Stimulated activated CD4-positive, alpha-beta T cell treated with anti-CD3 and anti-CD28 coated beads, TNF-alpha, amount 100 ng/mL, for 24 hours (primary cell): Measurements from ENCODE around the gene TMEM62.
"Not testable (repeated sequence)": the region's sequence is repeated elsewhere in the genome, so short reads cannot be mapped to it uniquely, and the experiment has no call there.

Experiments
- DNase-seq, 3 experiments: peaks; one replicate each; pipeline ENCODE4 v3.0.0-alpha.2; 2020; ENCODE audit warnings: low read depth in 3 of 3

Gene TMEM62

DNA sequence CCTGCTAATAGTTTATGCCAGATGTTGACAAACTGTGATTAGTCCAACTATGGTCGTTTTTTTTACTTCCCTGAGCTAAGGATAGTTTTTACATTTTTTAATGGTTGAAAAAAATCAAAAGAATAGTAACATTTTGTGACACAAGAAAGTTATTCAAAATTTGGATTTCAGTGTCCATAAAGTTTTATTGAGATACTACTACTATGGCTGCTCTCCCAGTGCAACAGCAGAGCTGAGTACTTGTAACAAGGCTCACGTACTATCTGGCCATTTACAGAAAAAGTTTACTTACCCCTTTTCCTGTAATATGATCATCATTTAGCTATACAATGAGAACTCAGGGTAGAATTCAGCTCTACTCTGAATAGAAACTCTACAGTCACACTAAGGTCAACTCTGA, 11.5 kb upstream of the TMEM62 start:
- DNase-seq: no peak

DNA sequence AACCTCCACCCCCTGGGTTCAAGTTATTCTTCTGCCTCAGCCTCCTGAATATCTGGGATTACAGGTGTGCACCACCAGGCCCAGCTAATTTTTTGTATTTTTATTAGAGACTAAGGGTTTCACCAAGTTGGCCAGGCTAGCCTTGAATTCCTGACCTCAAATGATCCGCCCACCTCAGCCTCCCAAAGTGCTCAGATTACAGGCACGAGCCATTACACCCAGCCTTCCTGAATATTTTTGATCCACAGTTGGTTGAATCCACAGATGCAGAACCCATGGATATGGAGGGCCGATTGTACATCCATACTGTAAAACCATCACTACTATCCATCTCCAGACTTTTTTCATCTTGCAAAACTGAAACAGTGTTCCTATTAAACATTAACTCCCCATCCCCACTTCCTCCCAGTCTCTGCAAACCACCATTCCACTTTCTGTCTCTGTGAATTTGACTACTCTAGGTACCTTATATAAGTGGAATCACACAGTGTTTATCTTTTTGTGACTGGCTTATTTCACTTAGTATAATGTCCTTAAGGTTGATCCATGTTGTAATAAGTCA, 8.2 kb upstream of the TMEM62 start:
- DNase-seq: no peak

DNA sequence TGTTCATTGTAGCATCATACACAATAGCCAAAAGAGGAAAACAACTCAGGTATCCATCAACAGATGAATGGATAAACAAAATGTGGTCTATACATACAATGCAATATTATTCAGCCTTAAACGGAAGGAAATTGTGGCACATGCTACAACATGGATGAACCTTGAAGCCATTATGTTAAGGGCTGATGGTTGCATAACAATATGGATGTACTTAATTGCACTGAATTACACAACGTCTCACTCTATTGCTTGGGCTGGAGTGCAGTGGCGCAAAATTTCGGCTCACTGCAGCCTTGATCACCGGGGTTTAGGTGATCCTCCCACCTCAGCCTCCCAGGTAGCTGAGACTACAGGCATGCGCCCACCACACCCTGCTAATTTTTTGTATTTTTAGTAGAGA, 7.0 kb upstream of the TMEM62 start:
- no peak for DNase-seq

DNA sequence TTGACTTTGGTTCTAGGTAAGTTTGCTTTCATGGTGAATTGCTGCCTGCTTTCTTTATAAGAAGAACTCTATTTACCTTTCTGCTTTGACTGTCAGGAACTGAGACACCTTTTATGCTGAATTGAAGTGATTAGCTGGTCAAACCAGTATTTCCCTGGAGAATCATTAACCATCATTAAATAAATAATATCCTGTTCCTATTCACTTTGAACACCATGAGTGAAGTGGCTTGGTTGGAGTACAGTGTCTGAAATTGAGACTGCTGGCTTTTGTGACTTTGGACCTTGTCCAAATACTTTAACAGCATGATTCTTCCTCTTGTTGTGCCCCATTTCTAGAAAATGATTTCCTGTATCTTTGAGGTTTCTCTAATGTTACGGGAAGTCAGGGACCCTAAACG, 5.6 kb upstream of the TMEM62 start:
- no peak for DNase-seq

DNA sequence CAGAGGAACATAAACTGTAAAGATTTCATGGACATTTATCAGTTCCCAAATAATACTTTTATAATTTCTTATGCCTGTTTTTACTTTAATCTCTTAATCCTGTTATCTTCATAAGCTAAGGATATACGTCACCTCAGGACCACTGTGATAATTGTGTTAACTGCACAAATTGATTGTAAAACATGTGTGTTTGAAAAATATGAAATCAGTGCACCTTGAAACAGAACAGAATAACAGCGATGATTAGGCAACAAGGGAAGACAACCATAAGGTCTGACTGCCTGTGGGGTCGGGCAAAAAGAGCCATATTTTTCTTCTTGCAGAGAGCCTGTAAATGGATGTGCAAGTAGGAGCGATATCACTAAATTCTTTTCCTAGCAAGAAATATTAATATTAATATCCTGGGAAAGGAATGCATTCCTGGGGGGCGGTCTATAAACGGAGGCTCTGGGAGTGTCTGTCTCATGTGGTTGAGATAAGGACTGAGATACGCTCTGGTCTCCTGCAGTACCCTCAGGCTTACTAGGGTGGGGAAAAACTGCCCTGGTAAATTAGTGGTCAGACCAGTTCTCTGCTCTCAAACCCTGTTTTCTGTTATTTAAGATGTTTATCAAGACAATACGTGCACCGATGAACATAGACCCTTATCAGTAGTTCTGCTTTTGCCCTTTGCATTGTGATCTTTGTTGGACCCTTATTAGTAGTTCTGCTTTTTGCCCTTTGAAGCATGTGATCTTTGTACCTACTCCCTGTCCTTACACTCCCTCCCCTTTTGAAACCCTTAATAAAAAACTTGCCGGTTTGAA, 5.0 kb upstream of the TMEM62 start:
- not testable (repeated sequence) for DNase-seq

DNA sequence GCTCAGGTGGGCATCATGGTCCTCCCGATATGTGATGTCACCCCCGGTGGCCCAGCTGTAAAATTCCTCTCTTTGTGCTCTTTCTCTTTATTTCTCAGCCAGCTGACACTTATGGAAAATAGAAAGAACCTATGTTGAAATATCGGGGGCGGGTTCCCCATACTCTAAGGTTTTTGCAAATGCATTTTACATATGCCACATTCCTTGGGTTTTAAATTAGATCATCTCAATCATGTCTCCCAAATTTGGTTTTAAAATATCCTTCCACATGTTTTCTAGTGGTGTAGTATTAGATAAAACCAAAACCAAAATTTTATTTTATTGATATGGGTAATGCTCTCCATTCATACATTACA, 4.4 kb upstream of the TMEM62 start:
- DNase-seq: no peak

DNA sequence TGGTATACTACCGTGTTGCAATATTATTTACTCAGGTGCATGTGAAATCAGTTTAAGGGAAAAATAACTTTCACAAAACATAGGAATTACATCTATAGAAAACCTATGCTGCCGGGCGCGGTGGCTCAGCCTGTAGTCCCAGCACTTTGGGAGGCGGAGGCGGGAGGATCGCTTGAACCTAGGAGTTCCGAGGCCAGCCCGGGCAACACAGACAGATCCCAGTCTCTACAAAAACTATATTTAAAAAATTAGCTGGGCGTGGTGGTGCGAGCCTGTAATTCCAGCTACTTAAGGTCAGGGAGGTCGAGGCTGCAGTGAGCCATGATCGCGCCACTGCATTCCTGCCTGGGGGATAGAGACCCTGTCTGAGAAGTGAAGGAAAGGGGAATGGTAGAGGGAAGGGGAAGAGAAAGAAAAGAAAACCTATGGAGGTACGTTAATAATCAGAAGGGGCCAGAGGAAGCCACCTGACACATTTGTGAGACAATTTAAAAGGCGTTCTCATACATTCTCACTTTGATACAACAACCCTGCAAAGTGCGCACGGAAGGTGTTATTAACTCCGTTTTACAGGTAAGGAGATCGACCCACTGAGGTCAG, 456 bp upstream of the TMEM62 start:
- DNase-seq: no peak

DNA sequence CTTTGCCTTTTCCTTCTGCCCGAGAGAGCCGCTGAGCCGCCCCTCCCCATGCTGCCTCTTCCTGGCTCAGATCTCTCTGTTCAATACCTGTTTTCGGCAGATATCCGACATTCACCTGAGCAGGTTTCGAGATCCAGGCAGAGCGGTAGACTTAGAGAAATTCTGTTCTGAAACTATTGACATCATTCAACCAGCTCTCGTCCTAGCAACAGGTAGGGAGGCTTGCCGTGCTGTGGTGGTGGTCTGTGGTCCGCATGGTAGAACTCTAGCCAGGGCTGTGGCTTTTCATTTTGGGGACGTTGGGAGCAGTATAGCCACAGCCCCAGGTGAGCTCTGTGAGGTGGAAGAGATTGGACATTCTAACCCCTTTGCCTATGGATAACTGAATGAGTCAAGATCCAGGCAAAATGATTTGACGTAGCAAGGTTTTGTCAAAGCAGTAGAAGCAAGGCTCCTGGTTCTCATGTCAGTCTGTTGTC, 810 bp downstream of the TMEM62 start:
- no peak for DNase-seq

DNA sequence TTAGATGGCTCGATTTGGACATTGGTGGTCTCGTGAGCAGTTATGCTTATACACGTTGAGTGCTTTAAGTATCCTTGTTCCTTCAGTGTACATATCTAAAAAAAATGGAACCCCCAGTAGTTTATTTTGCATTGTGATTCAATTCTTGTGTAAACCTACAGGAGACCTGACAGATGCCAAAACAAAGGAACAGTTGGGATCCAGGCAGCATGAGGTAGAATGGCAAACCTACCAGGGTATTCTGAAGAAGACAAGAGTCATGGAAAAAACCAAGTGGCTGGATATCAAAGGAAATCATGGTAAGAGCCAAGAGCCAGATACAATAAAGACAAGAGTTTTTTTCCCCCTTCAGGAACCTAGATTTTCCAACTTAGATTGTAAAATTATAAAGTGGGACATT, 2.0 kb downstream of the TMEM62 start:
- no peak for DNase-seq

DNA sequence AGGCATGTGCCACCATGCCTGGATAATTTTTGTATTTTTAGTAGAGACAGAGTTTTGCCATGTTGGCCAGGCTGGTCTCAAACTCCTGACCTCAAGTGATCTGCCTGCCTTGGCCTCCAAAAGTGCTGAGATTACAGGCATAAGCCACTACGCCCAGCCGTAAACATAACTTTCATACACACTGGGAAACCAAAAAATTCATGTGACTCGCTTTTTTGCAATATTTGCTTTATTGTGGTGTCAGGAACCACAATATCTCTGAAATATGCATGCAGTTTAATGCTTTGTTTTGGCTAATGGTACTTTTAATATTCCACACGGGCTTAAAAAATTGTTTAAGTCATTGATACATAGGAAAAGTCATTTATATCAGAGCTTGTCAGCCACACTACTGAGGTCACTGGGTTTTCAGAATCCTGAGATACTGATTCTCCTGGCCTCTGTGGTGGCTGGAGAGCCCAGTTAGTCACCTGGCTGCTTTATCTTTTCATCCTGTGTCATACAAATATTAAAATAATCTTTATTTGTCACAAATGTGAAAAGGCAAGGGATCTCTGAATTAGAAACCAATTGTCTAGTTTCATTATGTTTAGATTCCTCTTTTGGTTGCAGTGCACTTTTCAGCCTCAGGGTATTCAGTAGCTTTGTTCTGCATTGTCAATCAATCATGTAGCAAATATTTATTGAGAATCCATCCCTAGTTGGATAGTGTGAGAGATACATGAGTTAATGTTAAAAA, 10.0 kb downstream of the TMEM62 start:
- no peak for DNase-seq

DNA sequence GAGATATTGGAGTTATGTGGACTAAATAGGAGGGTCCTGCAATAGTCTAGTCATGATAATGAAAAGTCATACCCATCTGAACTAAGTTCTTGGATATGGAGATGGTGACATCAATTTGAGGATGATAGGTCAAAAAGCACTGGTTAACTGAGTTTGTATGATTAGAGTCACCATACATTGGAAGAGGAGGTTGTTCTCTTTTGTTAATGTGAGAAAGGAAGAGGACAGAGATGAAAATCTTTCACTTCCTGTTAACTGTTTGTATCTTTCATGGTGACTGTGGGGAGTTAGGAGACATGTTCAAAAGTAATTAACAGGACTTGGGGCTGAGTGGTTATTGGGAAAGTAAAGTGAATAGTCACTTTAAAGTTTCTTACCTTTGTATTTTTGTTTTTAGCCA, 11.1 kb downstream of the TMEM62 start:
- no peak for DNase-seq

DNA sequence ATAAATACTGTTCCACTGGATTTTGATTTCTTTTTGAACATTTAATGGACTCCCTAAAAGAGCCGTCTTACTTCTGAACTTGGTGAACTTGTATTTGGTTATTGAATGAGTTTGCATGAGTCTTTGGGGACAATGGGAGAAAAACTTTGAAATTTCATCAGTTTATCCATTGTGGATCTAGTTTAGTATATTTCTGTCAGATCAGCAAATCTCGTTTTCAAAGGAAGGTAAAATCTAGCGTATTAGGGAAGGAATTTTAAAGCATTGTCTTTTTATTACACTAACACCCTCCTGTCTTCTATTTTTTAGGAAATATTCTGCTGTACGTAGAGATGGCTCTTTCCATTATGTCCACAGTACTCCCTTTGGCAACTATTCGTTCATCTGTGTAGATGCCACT, 12.8 kb downstream of the TMEM62 start:
- no peak for DNase-seq

DNA sequence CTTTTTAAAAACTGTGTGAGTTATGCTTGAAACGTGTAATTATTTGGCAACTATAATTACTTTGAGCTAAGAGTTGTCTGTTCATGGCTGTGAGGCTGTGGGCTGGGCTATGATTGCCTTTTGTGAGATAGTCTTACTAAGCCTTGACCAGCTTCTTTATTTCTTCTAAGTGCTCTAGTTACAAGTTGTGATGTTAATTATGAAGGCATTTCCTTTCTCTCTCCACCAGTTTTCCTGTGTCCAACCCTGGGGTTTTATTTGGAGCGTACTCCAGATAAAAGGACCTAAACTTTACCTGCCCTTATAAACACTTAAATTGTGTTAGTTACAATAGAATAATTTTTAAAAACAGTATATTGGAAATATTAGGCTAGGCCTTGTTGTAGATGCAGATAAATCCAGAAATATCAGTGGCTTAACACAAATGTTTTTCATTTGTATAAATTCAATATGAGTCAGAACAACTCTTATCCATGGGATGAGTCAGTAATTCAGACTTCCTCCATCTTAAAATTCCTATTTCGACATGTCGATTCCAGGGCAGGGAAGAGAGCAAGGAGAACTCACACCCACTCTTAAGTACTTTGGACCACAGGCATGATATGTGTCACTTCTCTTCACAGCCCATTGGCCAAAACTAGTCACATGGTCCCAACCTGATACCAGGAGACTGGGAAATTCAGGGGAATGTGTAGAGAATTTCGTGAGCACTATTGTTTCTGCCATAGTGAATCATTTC, 17.0 kb downstream of the TMEM62 start:
- DNase-seq: no peak

DNA sequence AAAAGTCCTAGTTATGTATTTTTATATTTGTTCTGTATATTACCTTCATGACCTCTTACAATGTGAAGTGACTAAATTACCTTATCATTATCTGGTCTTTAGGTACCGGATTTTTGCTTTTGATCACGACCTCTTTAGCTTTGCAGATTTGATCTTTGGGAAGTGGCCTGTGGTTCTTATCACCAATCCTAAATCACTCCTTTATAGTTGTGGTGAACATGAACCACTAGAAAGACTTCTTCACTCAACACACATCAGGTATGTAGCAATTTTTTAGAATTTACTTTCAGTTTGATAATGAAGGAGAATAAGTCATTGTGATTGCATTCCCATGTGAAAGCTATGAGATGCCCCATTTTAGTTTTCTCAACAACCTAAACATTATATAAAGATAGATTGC, 18.3 kb downstream of the TMEM62 start:
- DNase-seq: no peak

DNA sequence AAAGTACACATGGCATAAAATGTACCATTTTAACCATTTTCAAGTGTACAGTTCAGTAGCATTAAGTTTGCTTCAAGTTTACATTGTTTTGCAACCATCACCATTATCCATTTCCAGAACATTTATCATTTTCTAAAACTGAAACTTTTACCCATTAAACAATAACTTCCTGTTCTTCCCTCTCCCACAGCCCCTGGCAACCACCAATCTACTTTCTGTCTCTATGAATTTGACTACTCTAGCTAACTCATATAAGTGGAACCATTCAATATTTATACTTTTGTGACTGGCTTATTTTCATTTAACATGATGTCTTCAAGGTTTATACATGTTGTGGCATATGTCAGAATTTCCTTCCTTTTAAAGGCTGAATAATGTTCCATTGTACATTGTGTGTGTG, 19.9 kb downstream of the TMEM62 start:
- no peak for DNase-seq

DNA sequence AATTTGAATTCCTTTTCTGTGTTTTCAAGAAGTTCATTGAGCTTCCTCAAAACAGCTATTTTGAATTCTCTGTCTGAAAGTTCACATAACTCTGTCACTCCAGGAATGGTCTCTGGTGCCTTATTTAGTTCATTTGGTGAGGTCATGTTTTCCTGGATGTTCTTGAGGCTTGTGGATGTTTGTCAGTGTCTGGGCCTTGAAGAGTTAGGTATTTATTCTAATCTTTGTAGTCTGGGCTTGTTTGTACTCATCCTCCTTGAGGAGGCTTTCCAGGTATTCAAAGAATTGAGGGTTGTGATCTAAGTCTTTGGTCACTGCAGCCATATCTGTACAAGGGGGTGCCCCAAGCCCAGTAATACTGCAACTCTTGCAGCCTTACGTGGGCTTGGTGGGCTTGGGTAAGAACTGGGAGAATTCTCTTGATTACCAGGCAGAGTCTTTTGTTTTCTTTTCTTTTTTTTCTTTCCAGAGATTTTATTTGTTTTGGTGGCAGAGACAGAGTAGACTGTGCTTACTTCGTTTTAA, 32.5 kb downstream of the TMEM62 start:
- no peak for DNase-seq

DNA sequence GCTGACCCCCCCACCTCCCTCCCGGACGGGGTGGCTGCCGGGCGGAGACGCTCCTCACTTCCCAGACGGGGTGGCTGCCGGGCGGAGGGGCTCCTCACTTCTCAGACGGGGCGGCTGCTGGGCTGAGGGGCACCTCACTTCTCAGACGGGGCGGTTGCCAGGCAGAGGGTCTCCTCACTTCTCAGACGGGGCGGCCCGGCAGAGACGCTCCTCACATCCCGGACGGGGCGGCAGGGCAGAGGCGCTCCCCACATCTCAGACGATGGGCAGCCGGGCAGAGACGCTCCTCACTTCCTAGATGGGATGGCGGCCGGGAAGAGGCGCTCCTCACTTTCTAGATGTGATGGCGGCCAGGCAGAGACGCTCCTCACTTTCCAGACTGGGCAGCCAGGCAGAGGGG, 33.9 kb downstream of the TMEM62 start:
- DNase-seq: not testable (repeated sequence)

DNA sequence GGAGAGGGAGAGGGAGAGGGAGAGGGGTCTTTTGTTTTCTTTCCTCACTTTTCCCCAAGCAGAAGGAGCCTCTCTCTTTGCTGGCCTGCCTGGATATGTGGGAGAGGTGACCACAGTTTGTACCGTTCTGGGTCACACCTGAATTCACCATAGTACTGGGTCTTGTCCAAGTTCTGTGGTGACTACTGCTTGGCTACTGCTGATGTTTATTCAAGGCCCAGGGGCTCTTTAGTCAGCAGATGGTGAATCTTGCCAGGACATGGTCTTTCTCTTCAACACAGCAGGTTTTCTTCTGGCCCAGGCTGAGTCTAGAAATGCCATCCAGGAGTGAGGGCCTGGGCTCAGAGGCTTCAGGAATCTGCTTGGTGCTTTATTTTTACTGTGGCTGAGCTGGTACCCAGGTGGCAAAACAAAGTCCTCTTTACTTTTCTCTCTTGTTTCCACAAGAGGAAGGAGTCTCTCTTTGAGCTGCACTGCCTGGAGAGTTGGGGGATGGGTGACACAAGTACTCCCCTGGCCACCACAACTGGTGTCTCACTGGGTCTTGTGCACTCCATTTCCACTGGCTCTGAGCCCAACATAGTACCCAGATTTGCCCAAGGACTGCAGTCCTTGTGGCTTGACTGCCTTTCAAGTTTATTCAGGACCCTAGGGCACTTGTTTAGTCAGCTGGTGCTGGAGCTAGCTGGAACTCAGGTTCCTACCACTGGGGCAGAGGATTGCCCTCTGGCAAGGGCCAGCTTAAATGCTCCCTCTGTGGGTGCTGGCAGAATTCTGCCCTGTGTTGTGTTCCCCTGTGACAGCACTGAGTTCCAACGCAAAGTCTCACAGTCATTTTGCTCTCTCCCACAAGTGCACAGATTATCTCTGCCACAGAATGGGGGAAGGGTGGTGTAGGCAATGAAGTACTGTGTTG, 35.1 kb downstream of the TMEM62 start:
- no peak for DNase-seq

DNA sequence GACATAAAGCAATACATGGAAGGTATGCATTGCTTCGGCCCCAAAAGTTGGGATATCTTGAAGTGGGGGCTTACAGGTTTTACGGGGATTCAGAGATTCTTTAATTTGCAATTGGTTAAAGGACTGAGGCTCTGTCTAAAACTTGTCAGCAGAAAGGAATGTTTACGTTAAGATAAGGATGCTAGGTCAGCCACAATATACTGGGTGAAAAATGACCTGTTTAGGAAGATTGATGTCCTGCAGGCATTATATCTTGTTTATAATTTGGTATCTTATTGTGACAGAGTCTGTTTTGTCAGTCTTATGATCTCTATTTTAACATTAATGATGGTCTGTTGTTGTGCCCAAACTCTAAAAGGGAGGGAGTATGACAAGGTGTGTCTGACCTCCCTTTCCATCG, 36.5 kb downstream of the TMEM62 start:
- no peak for DNase-seq

DNA sequence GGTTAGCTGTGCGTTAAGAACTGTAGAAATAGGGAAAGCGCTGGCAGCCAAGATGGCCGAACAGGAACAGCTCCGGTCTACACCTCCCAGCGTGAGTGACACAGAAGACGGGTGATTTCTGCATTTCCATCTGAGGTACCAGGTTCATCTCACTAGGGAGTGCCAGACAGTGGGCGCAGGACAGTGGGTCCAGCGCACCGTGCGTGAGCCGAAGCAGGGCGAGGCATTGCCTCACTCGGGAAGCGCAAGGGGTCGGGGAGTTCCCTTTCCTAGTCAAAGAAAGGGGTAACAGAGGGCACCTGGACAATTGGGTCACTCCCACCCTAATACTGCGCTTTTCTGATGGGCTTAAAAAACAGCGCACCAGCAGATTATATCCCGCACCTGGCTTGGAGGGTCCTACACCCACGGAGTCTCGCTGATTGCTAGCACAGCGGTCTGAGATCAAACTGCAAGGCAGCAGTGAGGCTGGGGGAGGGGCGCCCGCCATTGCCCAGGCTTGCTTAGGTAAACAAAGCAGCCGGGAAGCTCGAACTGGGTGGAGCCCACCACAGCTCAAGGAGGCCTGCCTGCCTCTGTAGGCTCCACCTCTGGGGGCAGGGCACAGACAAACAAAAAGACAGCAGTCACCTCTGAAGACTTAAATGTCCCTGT, 42.4 kb downstream of the TMEM62 start:
- not testable (repeated sequence) for DNase-seq
